GM12892 (cell line): ENCODE measurements around the gene AHI1.

Source experiments
- POLR2A ChIP-seq: IDR thresholded peaks from 2 replicates; pipeline ENCODE4 v1.6.1; 2011; ENCODE audit warnings: low read depth, low read length, control low read depth
- TAF1 ChIP-seq: IDR thresholded peaks from 2 replicates; pipeline ENCODE4 v1.6.1; 2011; ENCODE audit warnings: low read depth, mild to moderate bottlenecking, control low read depth, low read length, borderline replicate concordance

DNA sequence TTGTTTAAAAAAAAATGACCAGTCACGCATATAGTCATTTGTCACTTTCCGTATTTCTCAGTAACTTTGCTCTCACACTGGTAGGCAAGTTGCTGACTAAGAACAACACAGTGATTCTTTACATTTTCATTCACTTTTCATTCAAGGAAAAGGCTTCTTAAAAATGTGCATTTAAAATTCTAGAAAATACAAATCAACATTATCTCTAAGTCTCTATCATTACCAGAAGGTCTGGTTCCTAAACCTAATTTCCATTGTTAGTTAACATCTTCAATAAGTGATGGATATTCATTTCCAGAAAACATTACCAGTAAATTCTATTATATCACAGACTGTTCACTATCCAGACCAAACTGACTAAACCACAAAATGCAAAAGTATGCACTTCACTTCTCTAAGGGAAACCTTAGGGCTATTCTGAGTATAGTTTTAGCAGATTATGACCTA is 115.3 kb downstream of the AHI1 start:
- no peak for TF ChIP-seq POLR2A
- no peak for TF ChIP-seq TAF1
